Endothelial cell of umbilical vein (primary cell): Measurements from ENCODE around the gene ACAD9. TPM values are rescaled to one million over a fixed set of nuclear protein-coding genes. Genes with fewer than 3 reads are reported as not detected.
A peak's percentile ranks its signal among the peaks of the same experiment; 100 is the strongest.
"Not testable (repeated sequence)": the region's sequence is repeated elsewhere in the genome, so short reads cannot be mapped to it uniquely, and the experiment has no call there.

Experiments used
- Bru-seq: library from RNA; stranded (reverse); fragments of 400-500 nt; gene quantifications from one replicate; lab custom pipeline; 2021; lab: Mats Ljungman, UMichigan
- BruChase-seq, 2 experiments: library from RNA; stranded (reverse); fragments of 400-500 nt; gene quantifications; one replicate each; lab custom pipeline; 2021; lab: Mats Ljungman, UMichigan
- BruUV-seq: library from RNA; stranded (reverse); fragments of 400-500 nt; replicated peaks from 2 replicates; lab custom pipeline; 2021; lab: Mats Ljungman, UMichigan
- CTCF ChIA-PET: fragments of 300-600, 350-600 bp; sonication (Branson Sonifier 250); formaldehyde crosslinking; loops from one replicate; lab custom pipeline; 2021; ENCODE audit warnings: antibody characterized with exemption, inconsistent platforms; lab: Charles Lee
- POLR2A ChIA-PET: fragments of 300-600, 350-600 bp; sonication (Branson Sonifier 250); formaldehyde crosslinking; loops from one replicate; lab custom pipeline; 2021; ENCODE audit warnings: antibody characterized with exemption, inconsistent platforms; lab: Charles Lee
- DNase-seq: peaks from one replicate; pipeline ENCODE4 v3.0.0-alpha.2; 2011; ENCODE audit warnings: low read depth, low spot score
- FAIRE-seq: peaks from 2 replicates; lab custom pipeline; 2011; peaks lifted over from hg19 to GRCh38; lab: Jason Lieb, UNC
- H2AFZ ChIP-seq: 2 replicates; pipeline ENCODE4 v1.6.0; 2012; ENCODE audit warnings: low read depth, low read length, control low read depth, inconsistent platforms
- H3K27ac ChIP-seq: 2 replicates; pipeline ENCODE4 v1.5.1; 2011; ENCODE audit warnings: low read depth, mild to moderate bottlenecking, control low read depth, low read length, moderate library complexity; ENCODE audit not compliant: insufficient read depth
- H3K27me3 ChIP-seq, 2 experiments: 2 replicates each; pipeline versions ENCODE4 v1.6.0 to v1.6.1; 2011; ENCODE audit warnings: low read length in 2 of 2, mixed read lengths in 1 of 2; ENCODE audit not compliant: control insufficient read depth in 2 of 2, insufficient read depth in 2 of 2
- H3K36me3 ChIP-seq, 2 experiments: 2 replicates in 1 of 2; 3 replicates in 1 of 2; pipeline ENCODE4 v1.5.1; 2011; ENCODE audit warnings: low read length in 2 of 2, mild to moderate bottlenecking in 1 of 2, moderate library complexity in 1 of 2; ENCODE audit not compliant: control insufficient read depth in 2 of 2, insufficient read depth in 2 of 2; ENCODE audit errors: extremely low read depth in 1 of 2
- H3K4me1 ChIP-seq: 3 replicates; pipeline ENCODE4 v1.5.1; 2011; ENCODE audit warnings: mild to moderate bottlenecking, low read length; ENCODE audit not compliant: control insufficient read depth, insufficient read depth; ENCODE audit errors: extremely low read depth
- H3K4me2 ChIP-seq: 2 replicates; pipeline ENCODE4 v1.6.1; 2011; ENCODE audit warnings: low read length, control low read depth, mixed read lengths; ENCODE audit not compliant: insufficient read depth
- H3K4me3 ChIP-seq, 3 experiments: fragments of 200-600 bp in 1 of 3; sonication (generic), shearing (Covaris generic) in 1 of 3; replicated peaks in 1 of 3; 2 replicates each; pipeline ENCODE4 v1.5.1; 2011 to 2016; ENCODE audit warnings: control low read depth in 3 of 3, low read length in 3 of 3, mild to moderate bottlenecking in 2 of 3, inconsistent platforms in 1 of 3, low read depth in 1 of 3, moderate library complexity in 1 of 3; ENCODE audit not compliant: insufficient read depth in 1 of 3
- H3K79me2 ChIP-seq: 2 replicates; pipeline ENCODE4 v1.6.0; 2012; ENCODE audit warnings: low read length, inconsistent platforms; ENCODE audit not compliant: control insufficient read depth, insufficient read depth
- H3K9ac ChIP-seq: replicated peaks from 2 replicates; pipeline ENCODE3; 2011; ENCODE audit warnings: low read length, control low read depth; ENCODE audit not compliant: insufficient read depth; ENCODE audit errors: extremely low read depth
- H3K9me1 ChIP-seq: replicated peaks from 3 replicates; pipeline ENCODE4 v1.6.0; 2011; ENCODE audit warnings: mild to moderate bottlenecking, low read length; ENCODE audit not compliant: control insufficient read depth, insufficient read depth; ENCODE audit errors: extremely low read depth
- H3K9me3 ChIP-seq: replicated peaks from 2 replicates; pipeline ENCODE4 v1.5.1; 2012; ENCODE audit warnings: low read length, inconsistent platforms; ENCODE audit not compliant: control insufficient read depth, insufficient read depth
- H4K20me1 ChIP-seq: replicated peaks from 2 replicates; pipeline ENCODE3; 2011; ENCODE audit warnings: mild to moderate bottlenecking, low read length; ENCODE audit not compliant: control insufficient read depth, insufficient read depth; ENCODE audit errors: extremely low read depth
- EZH2 ChIP-seq: IDR thresholded peaks from 2 replicates; pipeline ENCODE4 v1.6.1; 2012; ENCODE audit warnings: borderline replicate concordance, low read depth, mild to moderate bottlenecking, moderate library complexity, low read length, inconsistent platforms; ENCODE audit not compliant: severe bottlenecking
- FOS ChIP-seq: IDR thresholded peaks from 2 replicates; pipeline ENCODE4 v1.6.1; 2011; ENCODE audit warnings: mild to moderate bottlenecking, low read length, moderate library complexity, borderline replicate concordance; ENCODE audit not compliant: insufficient read depth
- GATA2 ChIP-seq: IDR thresholded peaks from 2 replicates; pipeline ENCODE4 v1.7.0; 2011; ENCODE audit warnings: low read depth, mild to moderate bottlenecking, moderate library complexity, mixed read lengths, low read length; ENCODE audit not compliant: insufficient read length, insufficient read depth
- JUN ChIP-seq: IDR thresholded peaks from 2 replicates; pipeline ENCODE4 v1.6.1; 2011; ENCODE audit warnings: borderline replicate concordance, low read depth; ENCODE audit not compliant: insufficient read length, insufficient read depth
- MYC ChIP-seq: IDR thresholded peaks from one replicate; pipeline ENCODE4 v1.6.1; 2011; ENCODE audit warnings: mild to moderate bottlenecking, low read depth, low read length
- POLR2A ChIP-seq: IDR thresholded peaks from 2 replicates; pipeline ENCODE4 v1.6.1; 2012; ENCODE audit warnings: low read depth, mild to moderate bottlenecking, control low read depth, low read length
- POLR2AphosphoS5 ChIP-seq: IDR thresholded peaks from 2 replicates; pipeline ENCODE4 v1.6.1; 2012; ENCODE audit warnings: low read depth, mild to moderate bottlenecking, control low read depth, low read length, moderate library complexity; ENCODE audit not compliant: insufficient read depth
- dilution Hi-C: fragments of 300-500 bp; cut with MboI; formaldehyde crosslinking; loops from one replicate; pipeline ENCODE4 v1.15.0; 2019; ENCODE audit warnings: low sequenced_read_pairs; ENCODE audit not compliant: extremely low pct_ligation_motif_present
- intact Hi-C: fragments of 100-400 bp; cut with micrococcal nuclease; formaldehyde crosslinking; loops from one replicate; pipeline ENCODE4 v1.10.0; 2022
- long read RNA-seq: library from polyadenylated mRNA; stranded (forward); transcript quantifications from one replicate; pipeline ENCODE4 v2.0.0, GENCODE V29; 2021
- polyA minus RNA-seq, 3 experiments: library from RNA; depleted of rRNA, polyadenylated mRNA; stranded (reverse); fragments of >200 nt; gene quantifications; 1 replicate in 1 of 3; 2 replicates in 2 of 3; pipeline ENCODE4 v1.2.3, GENCODE V29; 2011
- polyA plus RNA-seq, 4 experiments: library from polyadenylated mRNA; depleted of rRNA in 3 of 4; stranded (reverse) in 3 of 4; unstranded in 1 of 4; fragments of >200 nt; gene quantifications; 2 replicates each; pipeline versions ENCODE4 v1.2.1 to v1.2.3, GENCODE V29; 2011 to 2012; ENCODE audit warnings: missing spikeins in 1 of 4
- total RNA-seq: library from RNA; stranded (reverse); gene quantifications from 2 replicates; pipeline ENCODE4 v1.2.3, GENCODE V29; 2021
- TF ChIP-seq, protein P1 (sequence below): IDR thresholded peaks from 2 replicates; pipeline ENCODE4 v1.6.1; 2011; ENCODE audit not compliant: insufficient read depth, insufficient read length
- TF ChIP-seq, protein P2 (sequence below), 2 donors: IDR thresholded peaks; 1 replicate in 1 of 2; 2 replicates in 1 of 2; pipeline ENCODE4 v1.5.1; 2011; ENCODE audit warnings: low read length in 2 of 2, mild to moderate bottlenecking in 2 of 2, moderate library complexity in 2 of 2, control low read depth in 1 of 2, inconsistent platforms in 1 of 2, low read depth in 1 of 2; ENCODE audit not compliant: insufficient read depth in 1 of 2; ENCODE audit errors: extremely low read depth in 1 of 2

Gene ACAD9
- 56.0 and 65.8 TPM in 2 replicates for total RNA-seq
- 55.2 and 58.6 TPM in 2 replicates for polyA plus RNA-seq
- 48.6 and 49.6 TPM in 2 replicates for polyA plus RNA-seq (2011; cell fraction: cytosol; rRNA removed)
- 122 and 134 TPM in 2 replicates for polyA plus RNA-seq (2011; cell fraction: nucleus; rRNA removed)
- polyA plus RNA-seq (2012), result 29.5 and 30.4 TPM in 2 replicates
- 65.5 and 71.4 TPM in 2 replicates for polyA minus RNA-seq
- polyA minus RNA-seq (2011; cell fraction: cytosol; rRNA and poly(A)+ RNA removed), result 30.8 TPM
- polyA minus RNA-seq (2011; cell fraction: nucleus; rRNA and poly(A)+ RNA removed), result 72.2 and 74.9 TPM in 2 replicates
- percentile 79 among the genes with signal in this experiment for Bru-seq, nascent RNA
- BruChase-seq, experiment 1, labeled RNA remaining after a 6-hour chase, result percentile 76 among the genes with signal in this experiment
- BruChase-seq, experiment 2, labeled RNA remaining after a 2-hour chase, result percentile 82 among the genes with signal in this experiment
- long read RNA-seq, transcript ACAD9-201 (18 exons, 2,454 nt), result major isoform, 27 of 50 reads
- long read RNA-seq, partial matches to known transcripts, result 9 of 50 reads
- long read RNA-seq, other reads (novel, unspliced or antisense), result 11 of 50 reads

DNA sequence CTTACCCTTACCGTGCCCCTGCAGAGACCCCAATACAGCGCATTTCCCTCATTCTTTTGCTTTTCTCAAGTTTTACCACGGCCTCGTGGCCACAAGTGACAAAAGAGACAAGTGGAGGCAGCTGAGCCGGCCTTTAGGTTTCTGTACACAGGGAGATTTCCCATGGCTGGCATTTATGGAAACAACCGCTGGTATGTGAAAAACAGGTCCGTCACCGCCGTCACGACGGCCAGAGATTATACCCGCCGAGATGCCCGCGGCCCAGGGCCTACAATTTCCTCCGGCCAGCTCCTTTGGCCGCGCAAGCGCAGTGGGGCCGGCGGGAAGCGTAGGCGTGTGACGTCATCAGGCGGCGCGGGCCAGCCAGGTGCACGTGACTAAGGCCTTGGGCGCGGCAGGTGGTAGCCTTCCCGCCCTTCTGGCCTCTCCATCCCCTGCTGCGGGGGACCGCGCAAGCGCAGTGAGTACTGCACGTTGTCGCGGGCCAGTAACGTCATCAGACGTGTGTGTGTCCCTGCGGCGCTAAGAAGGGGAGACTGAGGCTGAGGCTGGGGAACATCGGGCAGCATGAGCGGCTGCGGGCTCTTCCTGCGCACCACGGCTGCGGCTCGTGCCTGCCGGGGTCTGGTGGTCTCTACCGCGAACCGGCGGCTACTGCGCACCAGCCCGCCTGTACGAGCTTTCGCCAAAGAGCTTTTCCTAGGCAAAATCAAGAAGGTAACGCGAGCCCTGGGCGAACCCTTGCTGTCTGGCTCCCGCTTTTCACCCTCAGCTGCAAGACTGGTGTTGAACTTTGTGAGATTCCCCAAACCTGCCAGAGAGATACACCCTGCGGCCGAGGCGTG, at the start of gene ACAD9:
Gene ACAD9, plus strand, starts transcription at position 496 of the 845 bp plus-strand sequence. Its CDS starts 72 bp downstream, at position 568.
- ChIA-PET CTCF (interaction anchor here (0.6 to 2.9 kb wide), 12 partner anchors 9 to 367 kb away, joined by 3 to 22 read pairs (median 4); no protein-coding TSS in a partner anchor), POLR2A (interaction anchor here (0.9 to 3.0 kb wide), 4 partner anchors 9 to 806 kb away, joined by 3 to 12 read pairs (median 4); partner anchors contain the start of gene COPG1)
- peaks cover 40% of the 10 kb centered on the region for H3K79me2 ChIP-seq
- H3K4me1 ChIP-seq, result peaks cover 23% of the 10 kb centered on the region
- peaks cover 0 to 9% of the 10 kb centered on the region in 2 experiments for H3K36me3 ChIP-seq
- intact Hi-C loops (loop anchor here (1.0 to 5.0 kb wide), 5 partner anchors 43 to 369 kb away; partner anchors contain the start of genes COPG1 and RAB7A), dilution Hi-C loops (no loop called here)
- FAIRE-seq, result peak; percentile 96
- H3K27ac ChIP-seq, result peak within 1 kb of the TSS; percentile 95
- TF ChIP-seq POLR2A, result peak; percentile 97
- TF ChIP-seq, protein P1, sequence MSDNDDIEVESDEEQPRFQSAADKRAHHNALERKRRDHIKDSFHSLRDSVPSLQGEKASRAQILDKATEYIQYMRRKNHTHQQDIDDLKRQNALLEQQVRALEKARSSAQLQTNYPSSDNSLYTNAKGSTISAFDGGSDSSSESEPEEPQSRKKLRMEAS, result peak; percentile 98
- no peak for TF ChIP-seq EZH2
- peak; percentile 59 for TF ChIP-seq JUN
- no peak for TF ChIP-seq FOS
- TF ChIP-seq MYC, result peak; percentile 87
- no peak for TF ChIP-seq GATA2
- peak; percentile 82 for TF ChIP-seq POLR2AphosphoS5
- TF ChIP-seq, protein P2, sequence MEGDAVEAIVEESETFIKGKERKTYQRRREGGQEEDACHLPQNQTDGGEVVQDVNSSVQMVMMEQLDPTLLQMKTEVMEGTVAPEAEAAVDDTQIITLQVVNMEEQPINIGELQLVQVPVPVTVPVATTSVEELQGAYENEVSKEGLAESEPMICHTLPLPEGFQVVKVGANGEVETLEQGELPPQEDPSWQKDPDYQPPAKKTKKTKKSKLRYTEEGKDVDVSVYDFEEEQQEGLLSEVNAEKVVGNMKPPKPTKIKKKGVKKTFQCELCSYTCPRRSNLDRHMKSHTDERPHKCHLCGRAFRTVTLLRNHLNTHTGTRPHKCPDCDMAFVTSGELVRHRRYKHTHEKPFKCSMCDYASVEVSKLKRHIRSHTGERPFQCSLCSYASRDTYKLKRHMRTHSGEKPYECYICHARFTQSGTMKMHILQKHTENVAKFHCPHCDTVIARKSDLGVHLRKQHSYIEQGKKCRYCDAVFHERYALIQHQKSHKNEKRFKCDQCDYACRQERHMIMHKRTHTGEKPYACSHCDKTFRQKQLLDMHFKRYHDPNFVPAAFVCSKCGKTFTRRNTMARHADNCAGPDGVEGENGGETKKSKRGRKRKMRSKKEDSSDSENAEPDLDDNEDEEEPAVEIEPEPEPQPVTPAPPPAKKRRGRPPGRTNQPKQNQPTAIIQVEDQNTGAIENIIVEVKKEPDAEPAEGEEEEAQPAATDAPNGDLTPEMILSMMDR (IDR thresholded peaks at IDR 0.05; ENCODE audit: extremely low read depth in 1 of 2, insufficient read depth in 1 of 2, low read depth in 1 of 2, low read length in 2 of 2), result no peak
- TSS peak; percentile 62 for BruUV-seq
- no peaks in the 10 kb centered on the region for H3K9me1 ChIP-seq
- peak within 1 kb of the TSS; percentile 99 for H3K9ac ChIP-seq
- peak within 1 kb of the TSS; percentile 81 to 91 (median 90) for H3K4me3 ChIP-seq
- no peaks in the 10 kb centered on the region for H4K20me1 ChIP-seq
- no peaks in the 10 kb centered on the region for H3K9me3 ChIP-seq
- peak; percentile 99 for DNase-seq
- peak within 1 kb of the TSS; percentile 80 for H2AFZ ChIP-seq
- H3K27me3 ChIP-seq, result peaks cover 3 to 6% of the 10 kb centered on the region in 2 experiments
- H3K4me2 ChIP-seq, result peak within 1 kb of the TSS; percentile 85

DNA sequence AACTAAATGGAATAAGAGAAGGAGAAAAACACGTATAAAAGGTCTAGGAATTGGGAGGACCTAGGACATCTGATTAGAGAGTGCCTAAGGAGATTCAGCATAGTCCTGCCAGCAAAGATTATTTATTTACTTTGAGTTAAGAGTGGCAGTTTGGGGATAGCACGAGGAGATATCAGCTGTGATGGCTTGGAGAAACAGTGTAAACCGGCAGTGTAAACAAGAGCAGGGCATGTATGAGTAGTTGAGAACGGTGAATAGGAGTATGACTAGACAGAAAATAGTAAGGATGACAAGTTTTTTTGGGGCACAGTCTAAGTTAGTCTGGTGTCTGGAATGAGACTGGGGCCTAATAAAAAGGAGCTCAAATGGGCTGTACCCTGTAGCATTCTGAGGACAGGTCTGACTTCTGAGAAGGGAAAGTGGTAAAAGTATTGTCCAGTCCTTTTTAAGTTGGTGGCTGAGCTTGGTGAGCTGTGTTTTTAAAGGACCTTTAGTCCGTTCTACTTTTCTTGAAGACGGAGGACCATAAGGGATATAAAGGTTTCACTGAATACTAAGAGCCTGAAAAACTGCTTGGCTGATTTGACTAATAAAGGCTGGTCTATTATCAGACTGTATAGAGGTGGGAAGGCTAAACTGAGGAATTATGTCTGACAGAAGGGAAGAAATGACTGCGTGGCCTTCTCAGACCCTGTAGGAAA, 49.3 kb upstream of the ACAD9 start:
- DNase-seq, H4K20me1 ChIP-seq, H3K4me1 ChIP-seq, FAIRE-seq, dilution Hi-C loops, intact Hi-C loops, H3K4me3 ChIP-seq, H3K4me2 ChIP-seq, CTCF ChIA-PET, H3K27me3 ChIP-seq, POLR2A ChIA-PET, H3K36me3 ChIP-seq, BruUV-seq, H3K27ac ChIP-seq, H3K9ac ChIP-seq, H3K79me2 ChIP-seq, H2AFZ ChIP-seq, H3K9me3 ChIP-seq, H3K9me1 ChIP-seq: not testable (repeated sequence)
